CD4-positive, alpha-beta T cell treated with Interleukin-4 for 1 hour (primary cell): ENCODE results near the gene SFXN2.
"Not testable (repeated sequence)": the region's sequence is repeated elsewhere in the genome, so short reads cannot be mapped to it uniquely, and the experiment has no call there.

Experiments used
- DNase-seq, 2 donors: peaks; one replicate each; pipeline ENCODE4 v3.0.0-alpha.2; 2020 to 2022

The SFXN2 gene

GRCh38 chr10:102721954-102722353 lies 7.5 kb downstream of the SFXN2 start:
- no peak for DNase-seq

DNA sequence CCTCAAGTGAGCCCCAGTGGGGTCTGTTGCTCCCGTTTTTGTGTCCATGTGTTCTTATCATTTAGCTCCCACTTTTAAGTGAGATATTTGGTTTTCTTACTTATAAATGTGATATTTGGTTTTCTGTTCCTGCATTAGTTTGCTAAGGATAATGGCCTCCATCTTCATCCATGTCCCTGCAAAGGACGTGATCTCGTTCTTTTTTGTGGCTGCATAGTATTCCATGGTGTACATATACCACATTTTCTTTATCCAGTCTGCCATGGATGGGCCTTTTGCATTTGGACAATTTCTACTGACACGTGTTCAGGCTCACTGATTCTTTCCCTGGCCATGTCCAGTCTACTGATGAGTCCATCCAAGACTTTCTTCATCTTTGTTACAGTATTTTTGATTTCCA lies 9.6 kb downstream of the SFXN2 start:
- no peak for DNase-seq

DNA sequence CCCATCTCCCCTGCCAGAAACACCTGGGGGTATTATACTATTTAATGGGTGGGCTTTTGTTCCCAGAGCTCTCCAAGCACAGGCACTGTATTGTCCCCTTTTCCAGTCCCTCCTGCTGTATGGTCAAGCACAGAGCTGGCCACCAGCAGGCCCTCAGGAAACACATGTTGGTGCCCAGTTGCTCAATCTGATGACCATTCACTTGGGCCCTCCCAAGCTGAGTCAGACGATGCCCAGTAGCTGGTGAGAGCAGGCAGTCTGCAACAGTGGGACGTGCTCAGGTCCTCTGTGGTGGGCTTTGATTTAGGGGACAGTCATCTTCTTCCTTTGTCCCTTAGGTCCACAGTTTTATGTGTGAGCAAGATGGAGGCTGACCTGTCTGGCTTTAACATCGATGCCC lies 11.8 kb downstream of the SFXN2 start:
- no peak for DNase-seq

GRCh38 chr10:102727037-102727818 lies 12.8 kb downstream of the SFXN2 start:
- no peak for DNase-seq

GRCh38 chr10:102729029-102730026 lies 14.9 kb downstream of the SFXN2 start:
- peak; percentile 52 to 69 for DNase-seq

DNA sequence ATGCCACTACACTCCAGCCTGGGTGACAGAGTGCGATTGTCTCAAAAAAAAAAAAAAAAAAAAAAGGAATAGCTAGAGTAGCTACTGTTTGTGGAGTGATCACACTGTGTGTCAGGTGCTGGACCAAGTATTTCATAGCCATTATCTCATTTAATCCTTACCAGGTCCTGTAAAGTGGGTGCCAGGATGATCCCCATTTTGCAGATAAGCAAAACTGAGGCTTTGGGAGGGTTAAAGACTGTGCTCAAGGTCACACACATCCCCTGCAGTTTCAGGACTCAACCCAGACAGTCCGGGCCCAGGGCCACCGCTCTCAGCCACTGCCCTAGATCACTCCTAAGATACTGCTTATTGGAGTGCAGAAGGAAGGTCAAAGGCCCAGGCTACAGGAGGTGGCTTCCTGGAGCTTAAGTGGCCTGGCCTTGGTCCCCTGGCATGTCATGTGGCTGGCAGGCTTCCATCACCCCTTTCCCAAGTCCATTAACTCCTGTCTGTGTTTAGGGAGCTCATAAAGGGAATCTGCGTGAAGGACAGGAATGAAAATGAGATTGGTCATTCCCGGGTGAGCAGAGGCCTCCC lies 16.9 kb downstream of the SFXN2 start:
- DNase-seq: no peak

DNA sequence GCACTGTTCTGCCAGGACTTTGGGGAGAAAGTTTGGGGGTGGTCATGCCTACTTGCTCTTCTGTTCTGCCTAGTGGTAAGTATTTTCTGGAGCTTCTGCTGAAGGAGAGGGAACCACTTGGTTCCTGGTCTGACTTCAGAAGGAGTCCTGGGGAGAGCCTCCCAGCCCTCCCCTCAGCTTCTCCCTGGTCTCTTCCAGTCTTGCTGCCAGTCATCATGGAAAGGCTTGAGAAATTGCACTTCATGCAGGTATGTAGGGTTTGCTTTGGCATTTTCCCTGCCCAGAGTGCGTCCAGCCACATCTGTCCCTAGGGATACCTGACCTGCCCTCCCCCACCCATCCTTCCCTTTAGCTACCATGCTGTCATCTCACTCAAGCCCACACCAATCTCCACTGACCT lies 18.2 kb downstream of the SFXN2 start:
- DNase-seq: no peak

DNA sequence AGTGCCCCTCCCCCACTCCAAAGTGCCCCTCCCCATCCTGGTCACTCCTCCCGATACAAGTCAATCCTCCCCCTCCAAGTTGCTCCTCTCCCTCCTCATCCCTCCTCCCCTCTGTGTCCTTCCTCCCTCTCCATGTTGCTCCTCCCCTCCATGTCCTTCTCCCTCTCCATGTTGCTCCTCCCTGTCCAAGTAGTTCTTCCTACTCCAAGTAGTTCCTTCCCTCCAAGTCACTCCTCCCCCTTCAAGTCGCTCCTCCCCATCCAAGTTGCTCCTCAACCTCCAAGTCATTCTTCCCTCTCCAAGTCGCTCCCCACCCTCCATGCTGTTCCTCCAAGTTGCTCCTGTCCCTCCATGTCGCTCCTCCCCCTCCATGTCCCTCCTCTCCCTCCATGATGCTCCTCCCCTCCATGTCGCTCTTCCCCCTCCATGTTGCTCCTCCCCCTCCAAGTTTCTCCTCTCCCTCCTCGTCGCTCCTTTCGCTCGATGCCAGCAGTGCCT lies 20.7 kb downstream of the SFXN2 start:
- no peak for DNase-seq

DNA sequence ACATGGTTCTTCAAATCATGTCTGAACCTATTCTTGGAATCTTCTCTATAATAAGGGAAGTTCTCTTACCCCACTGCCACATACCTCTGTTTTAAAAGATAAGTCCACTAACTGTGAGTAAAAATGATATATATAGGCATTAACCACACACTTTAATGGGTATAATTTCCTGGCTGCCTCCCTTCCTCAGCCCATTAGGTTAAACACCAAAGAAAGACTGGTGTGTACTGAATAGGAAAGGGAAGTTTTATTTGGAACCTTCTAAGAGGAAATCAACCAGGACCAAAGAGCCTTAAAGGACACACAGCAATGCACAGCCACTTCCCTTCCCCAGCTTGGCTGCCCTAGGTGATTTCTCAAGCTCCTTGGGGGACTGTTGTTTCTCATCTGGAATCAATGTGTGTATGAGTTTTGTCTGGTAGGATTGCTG lies 24.3 kb downstream of the SFXN2 start:
- DNase-seq: no peak

- no peak for DNase-seq
These were observed 25.8 kb downstream of the SFXN2 start for GRCh38 chr10:102740229-102740628.

DNA sequence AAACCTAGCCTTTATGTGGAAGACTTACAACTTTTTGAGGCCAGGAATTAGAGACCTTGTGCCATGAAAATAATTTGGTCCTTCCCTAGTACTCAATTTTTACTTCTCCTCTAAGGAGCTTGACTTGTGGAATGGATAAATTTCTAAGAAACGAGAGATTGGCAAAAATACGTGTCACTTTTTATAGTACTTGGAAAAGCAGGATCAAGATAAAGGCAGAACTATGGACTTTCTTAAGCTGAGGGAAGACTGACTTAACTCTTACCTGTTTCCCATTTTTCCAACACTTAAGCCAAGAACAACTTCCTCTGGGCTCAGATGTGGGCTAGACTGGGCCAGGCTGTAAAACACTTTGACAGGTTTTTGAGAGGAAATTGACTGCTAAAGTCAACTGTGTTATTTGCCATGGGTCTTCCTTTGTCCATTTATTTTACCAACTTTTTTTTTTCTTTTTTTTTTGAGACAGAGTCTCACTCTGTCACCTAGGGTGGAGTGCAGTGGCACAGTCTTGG lies 27.3 kb downstream of the SFXN2 start:
- DNase-seq: no peak

DNA sequence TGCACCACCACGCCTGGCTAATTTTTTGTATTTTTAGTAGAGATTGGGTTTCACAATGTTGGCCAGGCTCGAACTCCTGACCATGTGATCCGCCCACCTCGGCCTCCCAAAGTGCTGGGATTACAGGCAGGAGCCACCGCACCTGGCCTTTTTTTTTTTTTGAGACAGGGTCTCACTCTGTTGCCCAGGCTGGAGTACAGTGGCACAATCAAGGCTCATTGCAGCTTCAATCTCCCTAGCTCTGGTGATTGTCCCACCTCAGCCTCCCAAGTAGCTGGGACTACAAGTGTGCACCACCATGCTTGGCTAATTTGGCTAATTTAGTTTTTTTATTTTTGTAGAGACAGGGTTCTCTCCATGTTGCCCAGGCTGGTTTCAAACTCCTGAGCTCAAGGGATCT lies 27.9 kb downstream of the SFXN2 start:
- not testable (repeated sequence) for DNase-seq

DNA sequence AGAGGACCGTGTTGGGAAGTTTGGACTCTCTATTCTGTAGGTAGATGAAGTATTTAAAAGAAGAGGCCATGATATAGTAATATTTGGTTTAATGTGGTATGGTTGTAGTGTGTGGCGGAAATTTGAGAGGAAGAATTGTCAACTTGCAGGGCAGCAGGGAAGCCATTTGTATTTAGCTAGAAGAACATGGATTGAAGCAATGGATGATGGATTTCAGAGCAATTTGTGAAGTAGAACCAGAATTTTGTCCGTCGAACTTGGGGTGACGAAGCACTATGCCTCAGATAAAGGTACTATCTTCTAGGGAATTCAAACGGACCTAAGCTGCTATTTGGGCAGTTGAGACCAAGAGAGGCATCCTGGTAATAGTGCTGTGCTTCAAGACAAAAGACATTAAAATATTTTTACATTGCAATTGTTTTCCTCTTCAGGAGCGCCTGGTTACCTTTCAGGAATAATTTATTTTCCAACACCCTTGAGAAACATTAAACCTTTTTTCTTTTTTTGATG lies 28.7 kb downstream of the SFXN2 start:
- DNase-seq: no peak

GRCh38 chr10:102743588-102744373 lies 29.3 kb downstream of the SFXN2 start, which contains the start of gene WBP1L:
WBP1L (plus strand) TSS chr10:102743948; CDS start chr10:102744054, 106 bp downstream.
- peak; percentile 98 to 99 for DNase-seq

GRCh38 chr10:102744374-102745051 lies 30.1 kb downstream of the SFXN2 start:
- no peak for DNase-seq

DNA sequence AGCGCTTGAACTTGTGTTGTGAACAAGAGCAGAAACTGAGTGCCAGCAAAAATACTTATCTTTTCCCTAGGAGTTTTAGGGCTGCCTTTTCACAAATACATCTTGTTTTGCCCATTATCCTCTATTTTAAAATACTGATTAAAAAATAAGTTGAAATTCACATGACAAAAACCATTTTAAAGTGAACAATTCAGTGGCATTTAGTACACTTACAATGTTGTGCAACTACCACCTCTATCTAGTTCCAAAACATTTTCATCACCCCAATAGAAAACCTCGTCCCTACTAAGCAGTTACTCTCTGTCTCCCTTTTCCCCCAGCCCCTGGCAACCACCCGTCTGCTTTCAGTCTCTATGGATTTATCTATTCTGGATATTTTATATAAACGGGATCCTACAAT lies 30.7 kb downstream of the SFXN2 start:
- no peak for DNase-seq

- DNase-seq: no peak
These were observed 38.0 kb downstream of the SFXN2 start for GRCh38 chr10:102752266-102752930.

DNA sequence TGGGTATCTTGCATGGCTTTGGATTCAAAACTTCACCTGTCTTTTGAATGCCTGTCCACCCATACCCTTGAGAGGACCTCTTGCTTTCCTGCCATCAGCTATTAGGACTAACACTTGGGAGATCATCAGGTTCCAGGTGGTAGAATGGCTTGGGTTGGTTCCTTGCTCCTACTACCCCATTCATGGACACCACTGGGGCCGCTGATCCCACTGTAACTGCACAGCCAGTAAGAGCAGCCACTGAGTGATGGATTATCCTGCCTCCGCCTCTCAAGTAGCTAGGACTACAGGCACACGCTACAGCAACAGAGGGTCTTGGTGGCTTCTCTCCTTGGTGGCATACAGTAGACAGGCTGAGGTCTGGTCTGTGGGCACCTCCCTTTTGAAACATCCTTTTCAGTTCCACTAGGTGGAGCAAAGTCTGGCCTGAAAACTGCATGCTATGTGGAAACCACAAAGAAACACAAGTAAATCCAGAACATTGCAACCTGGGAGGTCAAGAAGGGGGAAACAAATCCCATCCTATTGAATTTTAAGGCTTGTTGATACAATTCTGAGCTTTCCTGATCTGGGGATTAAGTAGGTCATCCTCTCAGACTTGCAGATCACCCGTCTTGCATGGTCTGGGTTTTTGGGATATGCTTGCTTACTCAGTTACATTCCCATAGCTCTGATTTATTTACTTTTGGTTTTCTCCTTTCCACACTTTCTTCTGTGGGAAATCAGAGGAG lies 38.7 kb downstream of the SFXN2 start:
- peak; percentile 22 to 32 for DNase-seq

DNA sequence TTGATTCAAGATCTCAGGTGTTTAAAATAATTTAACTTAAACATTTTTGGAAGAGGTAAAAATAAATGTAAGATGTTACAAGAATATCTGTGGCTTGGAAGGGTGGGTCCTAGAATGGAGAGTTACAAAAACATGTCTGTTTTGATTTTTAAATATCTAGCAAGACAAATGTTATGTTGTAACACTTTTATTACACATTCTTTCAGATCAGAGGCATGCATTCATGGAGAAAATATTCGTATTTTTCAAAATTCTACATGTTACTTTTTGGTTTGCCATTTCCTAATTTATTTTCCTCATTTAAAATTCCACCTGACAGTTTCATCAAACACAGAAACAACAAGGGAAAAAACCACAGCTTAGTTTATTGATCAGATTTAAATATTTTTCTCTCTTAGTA lies 39.3 kb downstream of the SFXN2 start:
- no peak for DNase-seq

- DNase-seq: no peak
These were observed 42.9 kb downstream of the SFXN2 start for GRCh38 chr10:102757323-102757722.
